ENCODE results near the gene CGNL1. TPM values are rescaled to one million over a fixed set of nuclear protein-coding genes. Genes with fewer than 3 reads are reported as not detected.

The CGNL1 gene
- total RNA-seq, 4 donors from 2014 or later = 5.7 to 22.9 (median 14.5) TPM

GRCh38 chr15:57481038-57481705 lies 104.9 kb downstream of the CGNL1 start:
- intact Hi-C loops (cut with DNase I; ENCODE audit: low total_unique reads) = no loop called here
- DNase-seq (ENCODE audit: low spot score in 2 of 2) = no peak
- WGBS, 2 donors = 84% methylated on average over 3 of the region's 3 CpGs
- TF ChIP-seq POLR2A (IDR thresholded peaks at IDR 0.05) (no peak), CTCF (IDR thresholded peaks at IDR 0.05) (no peak)
- no peak overlapping the region for H3K4me3 ChIP-seq (ENCODE audit: low read depth, poor library complexity, severe bottlenecking)

GRCh38 chr15:57485869-57486268 lies 109.6 kb downstream of the CGNL1 start:
- 22 to 25% methylated on average over 2 of the region's 2 CpGs for WGBS, 2 donors
- peak in 1 of 2 donors; percentile 82 for DNase-seq (ENCODE audit: low spot score in 2 of 2)
- TF ChIP-seq POLR2A (IDR thresholded peaks at IDR 0.05) (no peak), CTCF (IDR thresholded peaks at IDR 0.05) (no peak)
- intact Hi-C loops (cut with DNase I; ENCODE audit: low total_unique reads) = no loop called here
- no peak overlapping the region for H3K4me3 ChIP-seq (ENCODE audit: low read depth, poor library complexity, severe bottlenecking)

- intact Hi-C loops (cut with DNase I; ENCODE audit: low total_unique reads) = no loop called here
- TF ChIP-seq CTCF (IDR thresholded peaks at IDR 0.05) = no peak
- no peak for TF ChIP-seq POLR2A (IDR thresholded peaks at IDR 0.05)
- H3K4me3 ChIP-seq (ENCODE audit: low read depth, poor library complexity, severe bottlenecking) = no peak overlapping the region
- DNase-seq (ENCODE audit: low spot score in 2 of 2) = no peak
These were observed 110.5 kb downstream of the CGNL1 start for GRCh38 chr15:57486833-57487232.

- intact Hi-C loops (cut with DNase I; ENCODE audit: low total_unique reads) = no loop called here
- TF ChIP-seq POLR2A (IDR thresholded peaks at IDR 0.05) (no peak), CTCF (IDR thresholded peaks at IDR 0.05) (no peak)
These were observed 112.8 kb downstream of the CGNL1 start for GRCh38 chr15:57489122-57489521.

GRCh38 chr15:57493351-57493750 lies 117.0 kb downstream of the CGNL1 start:
- no peak for DNase-seq (ENCODE audit: low spot score in 2 of 2)
- intact Hi-C loops (cut with DNase I; ENCODE audit: low total_unique reads) = no loop called here
- no peak overlapping the region for H3K4me3 ChIP-seq (ENCODE audit: low read depth, poor library complexity, severe bottlenecking)
- 95 to 96% methylated on average over 4 of the region's 4 CpGs for WGBS, 2 donors
- TF ChIP-seq CTCF (IDR thresholded peaks at IDR 0.05) (no peak), POLR2A (IDR thresholded peaks at IDR 0.05) (no peak)

More at GRCh38 chr15:57489122-57489521, 112.8 kb downstream of the CGNL1 start:
- DNase-seq (ENCODE audit: low spot score in 2 of 2) = no peak
- no peak overlapping the region for H3K4me3 ChIP-seq (ENCODE audit: low read depth, poor library complexity, severe bottlenecking)

- H3K4me3 ChIP-seq (ENCODE audit: low read depth, poor library complexity, severe bottlenecking) = no peak overlapping the region
- intact Hi-C loops (cut with DNase I; ENCODE audit: low total_unique reads) = no loop called here
- WGBS, 2 donors = 36 to 39% methylated on average over 4 of the region's 4 CpGs
- TF ChIP-seq CTCF (IDR thresholded peaks at IDR 0.05) = no peak
- no peak for TF ChIP-seq POLR2A (IDR thresholded peaks at IDR 0.05)
- DNase-seq (ENCODE audit: low spot score in 2 of 2) = no peak
These were observed 118.3 kb downstream of the CGNL1 start for GRCh38 chr15:57494581-57494980.

Data from lower leg skin (tissue), 4 donors.